ENCODE data around the gene SETD3. TPM values are rescaled to one million over a fixed set of nuclear protein-coding genes. Genes with fewer than 3 reads are reported as not detected.

Gene SETD3
- total RNA-seq, 1 donor from 2014 or later: 67.4 TPM

GRCh38 chr14:99497894-99498293, 17.2 kb upstream of the SETD3 start:
- no peaks in the 10 kb centered on the region for H3K27me3 Mint-ChIP-seq (ENCODE audit: unreplicated experiment)
- peaks cover 28% of the 10 kb centered on the region for H3K36me3 Mint-ChIP-seq (ENCODE audit: low read depth, unreplicated experiment)
- H3K4me1 Mint-ChIP-seq (ENCODE audit: unreplicated experiment): peaks cover 3% of the 10 kb centered on the region
- no peaks in the 10 kb centered on the region for H3K9me3 Mint-ChIP-seq (ENCODE audit: unreplicated experiment)
- no peak overlapping the region for H3K27ac Mint-ChIP-seq (ENCODE audit: unreplicated experiment)
- no peak overlapping the region for H3K4me3 Mint-ChIP-seq (ENCODE audit: unreplicated experiment)
- no peak for DNase-seq (ENCODE audit: low spot score)
- TF ChIP-seq, protein P1, sequence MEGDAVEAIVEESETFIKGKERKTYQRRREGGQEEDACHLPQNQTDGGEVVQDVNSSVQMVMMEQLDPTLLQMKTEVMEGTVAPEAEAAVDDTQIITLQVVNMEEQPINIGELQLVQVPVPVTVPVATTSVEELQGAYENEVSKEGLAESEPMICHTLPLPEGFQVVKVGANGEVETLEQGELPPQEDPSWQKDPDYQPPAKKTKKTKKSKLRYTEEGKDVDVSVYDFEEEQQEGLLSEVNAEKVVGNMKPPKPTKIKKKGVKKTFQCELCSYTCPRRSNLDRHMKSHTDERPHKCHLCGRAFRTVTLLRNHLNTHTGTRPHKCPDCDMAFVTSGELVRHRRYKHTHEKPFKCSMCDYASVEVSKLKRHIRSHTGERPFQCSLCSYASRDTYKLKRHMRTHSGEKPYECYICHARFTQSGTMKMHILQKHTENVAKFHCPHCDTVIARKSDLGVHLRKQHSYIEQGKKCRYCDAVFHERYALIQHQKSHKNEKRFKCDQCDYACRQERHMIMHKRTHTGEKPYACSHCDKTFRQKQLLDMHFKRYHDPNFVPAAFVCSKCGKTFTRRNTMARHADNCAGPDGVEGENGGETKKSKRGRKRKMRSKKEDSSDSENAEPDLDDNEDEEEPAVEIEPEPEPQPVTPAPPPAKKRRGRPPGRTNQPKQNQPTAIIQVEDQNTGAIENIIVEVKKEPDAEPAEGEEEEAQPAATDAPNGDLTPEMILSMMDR (IDR thresholded peaks at IDR 0.05; ENCODE audit: unreplicated experiment): no peak

GRCh38 chr14:99497341-99497740, 16.7 kb upstream of the SETD3 start:
- Mint-ChIP-seq H3K9me3 (ENCODE audit: unreplicated experiment) (no peaks in the 10 kb centered on the region), H3K4me1 (ENCODE audit: unreplicated experiment) (no peaks in the 10 kb centered on the region), H3K4me3 (ENCODE audit: unreplicated experiment) (no peak overlapping the region), H3K27me3 (ENCODE audit: unreplicated experiment) (no peaks in the 10 kb centered on the region), H3K36me3 (ENCODE audit: low read depth, unreplicated experiment) (peaks cover 23% of the 10 kb centered on the region), H3K27ac (ENCODE audit: unreplicated experiment) (no peak overlapping the region)
- DNase-seq (ENCODE audit: low spot score): no peak
- TF ChIP-seq, protein P1 (IDR thresholded peaks at IDR 0.05; ENCODE audit: unreplicated experiment): no peak

DNA sequence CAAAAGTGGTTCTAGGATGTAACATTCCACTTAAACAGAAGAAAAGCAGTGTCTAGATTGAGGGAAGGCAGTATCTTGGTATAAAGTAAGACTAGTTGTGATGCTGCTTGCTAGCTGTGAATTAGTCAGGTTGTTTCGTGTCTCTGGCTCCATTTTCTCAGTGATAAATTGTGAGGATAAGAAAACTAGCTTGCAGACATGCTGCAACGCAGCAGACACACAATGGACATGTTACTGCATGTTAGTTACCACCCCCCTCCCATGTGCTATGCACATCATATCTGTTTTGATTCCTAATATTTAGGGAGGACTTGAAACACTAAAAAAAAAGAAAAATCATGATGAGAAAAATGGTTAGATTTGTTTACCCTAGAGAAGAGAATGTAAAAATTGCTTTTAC, 3.4 kb upstream of the SETD3 start:
- peaks cover 14% of the 10 kb centered on the region for H3K27me3 Mint-ChIP-seq (ENCODE audit: unreplicated experiment)
- peaks cover 3% of the 10 kb centered on the region for H3K36me3 Mint-ChIP-seq (ENCODE audit: low read depth, unreplicated experiment)
- no peak overlapping the region for H3K4me3 Mint-ChIP-seq (ENCODE audit: unreplicated experiment)
- no peak for DNase-seq (ENCODE audit: low spot score)
- H3K9me3 Mint-ChIP-seq (ENCODE audit: unreplicated experiment): no peaks in the 10 kb centered on the region
- TF ChIP-seq, protein P1 (IDR thresholded peaks at IDR 0.05; ENCODE audit: unreplicated experiment): no peak
- peaks cover 21% of the 10 kb centered on the region for H3K4me1 Mint-ChIP-seq (ENCODE audit: unreplicated experiment)
- no peak overlapping the region for H3K27ac Mint-ChIP-seq (ENCODE audit: unreplicated experiment)

- Mint-ChIP-seq H3K4me1 (ENCODE audit: unreplicated experiment) (peaks cover 29% of the 10 kb centered on the region), H3K36me3 (ENCODE audit: low read depth, unreplicated experiment) (peaks cover 3% of the 10 kb centered on the region), H3K9me3 (ENCODE audit: unreplicated experiment) (no peaks in the 10 kb centered on the region), H3K27ac (ENCODE audit: unreplicated experiment) (peak overlapping the region; percentile 98), H3K27me3 (ENCODE audit: unreplicated experiment) (peaks cover 14% of the 10 kb centered on the region), H3K4me3 (ENCODE audit: unreplicated experiment) (peak overlapping the region; percentile 99)
- TF ChIP-seq, protein P1 (IDR thresholded peaks at IDR 0.05; ENCODE audit: unreplicated experiment): no peak
- DNase-seq (ENCODE audit: low spot score): peak; percentile 30
Observed at GRCh38 chr14:99481745-99482099, 1.1 kb upstream of the SETD3 start.

- DNase-seq (ENCODE audit: low spot score): peak; percentile 99
- peaks cover 3% of the 10 kb centered on the region for H3K36me3 Mint-ChIP-seq (ENCODE audit: low read depth, unreplicated experiment)
- peaks cover 14% of the 10 kb centered on the region for H3K27me3 Mint-ChIP-seq (ENCODE audit: unreplicated experiment)
- TF ChIP-seq, protein P1 (IDR thresholded peaks at IDR 0.05; ENCODE audit: unreplicated experiment): no peak
- H3K9me3 Mint-ChIP-seq (ENCODE audit: unreplicated experiment): no peaks in the 10 kb centered on the region
- H3K4me3 Mint-ChIP-seq (ENCODE audit: unreplicated experiment): peak within 1 kb of the TSS; percentile 99
- H3K4me1 Mint-ChIP-seq (ENCODE audit: unreplicated experiment): peaks cover 29% of the 10 kb centered on the region
- H3K27ac Mint-ChIP-seq (ENCODE audit: unreplicated experiment): peak within 1 kb of the TSS; percentile 98
Observed at GRCh38 chr14:99480917-99481744, 472 bp upstream of the SETD3 start, which contains the start of gene CCNK. TSS of gene CCNK (plus strand) at chr14:99481409. CDS start at chr14:99492678, 11,269 bp downstream.
